WI38 (cell line): ENCODE measurements around the gene HERC6.
"Not testable (repeated sequence)": the region's sequence is repeated elsewhere in the genome, so short reads cannot be mapped to it uniquely, and the experiment has no call there.

ENCODE experiments used
- H3K4me3 ChIP-seq: 2 replicates; pipeline ENCODE4 v1.5.1; 2011; ENCODE audit warnings: low read depth, mild to moderate bottlenecking, control low read depth, low read length
- TF ChIP-seq, protein P1 (sequence below): IDR thresholded peaks from 2 replicates; pipeline ENCODE4 v1.5.1; 2012; ENCODE audit warnings: low read depth, mild to moderate bottlenecking, control low read depth, low read length

HERC6 gene

DNA sequence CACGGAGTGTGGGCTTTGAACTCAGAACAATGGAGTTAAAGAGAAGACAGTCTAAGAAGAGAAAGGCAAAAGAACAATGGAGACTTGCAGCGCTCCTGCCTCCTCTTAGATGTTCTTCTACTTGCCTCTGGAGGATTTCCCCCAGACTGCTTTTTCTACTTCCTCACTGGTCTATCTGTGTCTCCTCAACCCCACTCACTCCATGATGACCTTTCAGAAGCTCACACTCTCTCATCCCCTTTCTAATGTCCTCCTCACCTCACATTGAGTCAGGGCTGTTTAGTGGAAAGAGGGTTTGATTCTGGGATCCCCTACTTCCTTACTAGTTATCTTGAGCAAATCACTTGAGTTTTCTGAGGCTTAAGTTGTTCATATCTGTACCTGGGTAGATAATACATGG, 12.2 kb upstream of the HERC6 start:
- TF ChIP-seq, protein P1, sequence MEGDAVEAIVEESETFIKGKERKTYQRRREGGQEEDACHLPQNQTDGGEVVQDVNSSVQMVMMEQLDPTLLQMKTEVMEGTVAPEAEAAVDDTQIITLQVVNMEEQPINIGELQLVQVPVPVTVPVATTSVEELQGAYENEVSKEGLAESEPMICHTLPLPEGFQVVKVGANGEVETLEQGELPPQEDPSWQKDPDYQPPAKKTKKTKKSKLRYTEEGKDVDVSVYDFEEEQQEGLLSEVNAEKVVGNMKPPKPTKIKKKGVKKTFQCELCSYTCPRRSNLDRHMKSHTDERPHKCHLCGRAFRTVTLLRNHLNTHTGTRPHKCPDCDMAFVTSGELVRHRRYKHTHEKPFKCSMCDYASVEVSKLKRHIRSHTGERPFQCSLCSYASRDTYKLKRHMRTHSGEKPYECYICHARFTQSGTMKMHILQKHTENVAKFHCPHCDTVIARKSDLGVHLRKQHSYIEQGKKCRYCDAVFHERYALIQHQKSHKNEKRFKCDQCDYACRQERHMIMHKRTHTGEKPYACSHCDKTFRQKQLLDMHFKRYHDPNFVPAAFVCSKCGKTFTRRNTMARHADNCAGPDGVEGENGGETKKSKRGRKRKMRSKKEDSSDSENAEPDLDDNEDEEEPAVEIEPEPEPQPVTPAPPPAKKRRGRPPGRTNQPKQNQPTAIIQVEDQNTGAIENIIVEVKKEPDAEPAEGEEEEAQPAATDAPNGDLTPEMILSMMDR, result no peak
- H3K4me3 ChIP-seq, result no peak overlapping the region

DNA sequence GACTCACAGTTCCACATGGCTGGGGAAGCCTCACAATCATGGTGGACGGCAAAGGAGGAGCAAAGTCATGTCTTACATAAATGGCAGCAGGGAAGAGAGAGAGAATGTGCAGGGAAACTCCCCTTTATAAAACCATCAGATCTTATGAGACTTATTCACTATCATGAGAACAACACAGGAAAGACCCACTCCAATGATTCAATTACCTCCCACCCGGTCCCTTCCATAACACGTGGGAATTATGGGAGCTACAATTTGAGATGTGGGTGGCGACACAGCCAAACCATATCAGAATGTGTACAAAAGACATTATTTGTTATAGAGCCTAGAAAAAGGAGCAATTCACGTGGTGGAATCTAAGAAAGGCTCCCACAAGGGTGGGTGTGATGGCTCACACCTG, 10.8 kb upstream of the HERC6 start:
- no peak overlapping the region for H3K4me3 ChIP-seq
- TF ChIP-seq, protein P1, result no peak

DNA sequence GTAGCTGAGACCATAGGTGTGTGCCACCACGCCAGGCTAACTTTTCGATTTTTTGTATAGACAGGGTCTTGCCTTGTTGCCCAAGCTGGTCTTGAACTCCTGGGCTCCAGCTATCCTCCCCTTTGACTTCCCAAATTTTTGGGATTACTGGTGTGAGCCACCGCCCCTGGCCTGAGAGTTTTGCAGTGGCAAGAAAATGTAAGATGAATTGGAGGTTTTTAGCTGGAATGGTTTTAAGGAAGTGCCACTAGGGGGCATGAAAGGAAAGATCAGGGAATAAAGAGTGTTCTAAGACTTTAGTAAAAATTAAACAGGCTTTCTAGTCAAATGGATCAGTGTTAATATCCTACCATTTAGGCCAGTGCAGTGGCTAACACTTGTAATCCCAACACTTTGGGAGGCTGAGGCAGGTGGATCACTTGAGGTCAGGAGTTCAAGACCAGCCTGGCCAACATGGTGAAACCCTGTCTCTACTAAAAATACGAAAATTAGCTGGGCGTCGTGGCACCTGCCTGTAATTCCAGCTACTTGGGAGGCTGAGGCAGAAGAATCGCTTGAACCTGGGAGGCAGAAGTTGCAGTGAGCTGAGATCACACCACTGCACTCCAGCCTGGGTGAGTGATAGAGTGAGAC, 9.4 kb upstream of the HERC6 start:
- TF ChIP-seq, protein P1, result peak; percentile 42

GRCh38 chr4:88381123-88381522, 2.5 kb downstream of the HERC6 start:
- TF ChIP-seq, protein P1, result no peak

More for the DNA sequence above, 9.4 kb upstream of the HERC6 start:
- H3K4me3 ChIP-seq, result not testable (repeated sequence)

GRCh38 chr4:88382621-88383020, 4.0 kb downstream of the HERC6 start:
- H3K4me3 ChIP-seq, result no peak overlapping the region
- TF ChIP-seq, protein P1, result no peak

More at GRCh38 chr4:88381123-88381522, 2.5 kb downstream of the HERC6 start:
- H3K4me3 ChIP-seq, result no peak overlapping the region

DNA sequence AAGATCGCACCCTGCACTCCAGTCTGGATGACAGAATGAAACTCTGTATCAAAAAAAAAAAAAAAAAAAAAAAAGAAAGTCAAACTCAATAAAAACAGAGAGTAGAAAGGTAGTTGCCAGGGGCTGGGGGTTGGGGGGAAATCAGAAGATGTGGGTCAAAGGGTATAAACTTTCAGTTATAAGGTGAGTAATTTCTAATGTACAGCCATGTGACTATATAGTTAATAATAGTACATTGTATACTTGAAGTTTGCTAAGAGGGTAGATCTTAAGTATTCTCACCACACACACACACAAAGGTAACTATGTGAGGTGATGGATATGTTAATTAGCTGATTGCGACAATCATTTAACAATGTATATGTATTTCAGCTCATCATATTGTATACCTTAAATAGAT, 11.5 kb downstream of the HERC6 start:
- TF ChIP-seq, protein P1, result no peak

GRCh38 chr4:88391703-88392102, 13.1 kb downstream of the HERC6 start:
- TF ChIP-seq, protein P1, result no peak
- H3K4me3 ChIP-seq, result no peak overlapping the region

More for the DNA sequence above, 11.5 kb downstream of the HERC6 start:
- no peak overlapping the region for H3K4me3 ChIP-seq
